ENCODE data around the gene KCNF1.

Gene KCNF1

GRCh38 chr2:10921525-10921924 lies 9.8 kb downstream of the KCNF1 start:
- DNase-seq = no peak

GRCh38 chr2:10922307-10923007 lies 10.7 kb downstream of the KCNF1 start:
- DNase-seq = no peak

GRCh38 chr2:10923008-10923375 lies 11.3 kb downstream of the KCNF1 start:
- no peak for DNase-seq

- DNase-seq = no peak
Observed at GRCh38 chr2:10923965-10924364, 12.2 kb downstream of the KCNF1 start.

- no peak for DNase-seq
Observed at GRCh38 chr2:10924441-10924840, 12.7 kb downstream of the KCNF1 start.

GRCh38 chr2:10924859-10925258 lies 13.1 kb downstream of the KCNF1 start:
- DNase-seq = no peak

- DNase-seq = no peak
Observed at GRCh38 chr2:10926191-10926820, 14.6 kb downstream of the KCNF1 start.

GRCh38 chr2:10930721-10931516 lies 19.2 kb downstream of the KCNF1 start:
- no peak for DNase-seq

- DNase-seq = no peak
Observed at GRCh38 chr2:10931710-10932255, 20.0 kb downstream of the KCNF1 start.

- no peak for DNase-seq
Observed at GRCh38 chr2:10932345-10933151, 20.8 kb downstream of the KCNF1 start.

- no peak for DNase-seq
Observed at GRCh38 chr2:10933700-10934225, 22.0 kb downstream of the KCNF1 start.

GRCh38 chr2:10934308-10934978 lies 22.7 kb downstream of the KCNF1 start:
- no peak for DNase-seq

- no peak for DNase-seq
Observed at GRCh38 chr2:10934979-10935350, 23.2 kb downstream of the KCNF1 start.

GRCh38 chr2:10935366-10935918 lies 23.7 kb downstream of the KCNF1 start:
- DNase-seq = no peak

- no peak for DNase-seq
Observed at GRCh38 chr2:10935953-10936942, 24.5 kb downstream of the KCNF1 start.

GRCh38 chr2:10939058-10939457 lies 27.3 kb downstream of the KCNF1 start:
- no peak for DNase-seq

GRCh38 chr2:10940596-10940995 lies 28.9 kb downstream of the KCNF1 start:
- no peak for DNase-seq

- no peak for DNase-seq
Observed at GRCh38 chr2:10941383-10941782, 29.6 kb downstream of the KCNF1 start.

GRCh38 chr2:10944799-10945198 lies 33.1 kb downstream of the KCNF1 start:
- DNase-seq = no peak

- no peak for DNase-seq
Observed at GRCh38 chr2:10946394-10946793, 34.7 kb downstream of the KCNF1 start.
